Measurements from ENCODE around the gene WNT3. TPM values are rescaled to one million over a fixed set of nuclear protein-coding genes. Genes with fewer than 3 reads are reported as not detected.

The WNT3 gene
- total RNA-seq, 1 experiment from 2014 or later: not detected

DNA sequence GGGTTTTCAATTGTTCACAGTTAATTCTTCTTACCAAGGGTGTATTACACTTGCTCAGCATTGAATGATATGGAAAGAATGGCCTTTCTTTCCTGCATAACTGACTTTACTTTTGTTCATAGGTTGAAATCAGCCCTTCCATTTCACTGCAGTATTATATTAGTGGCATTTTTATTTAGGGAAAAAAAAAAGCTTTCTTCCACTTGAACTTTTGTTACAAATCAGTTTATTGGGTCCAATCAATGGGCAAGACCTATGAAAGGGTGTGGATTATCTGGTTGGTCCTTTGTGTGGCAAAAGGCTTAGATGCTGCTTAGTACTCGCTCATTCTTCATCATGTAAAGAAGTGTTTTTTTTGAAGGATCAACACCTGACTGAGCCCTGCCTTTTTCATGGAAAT is 74.1 kb downstream of the WNT3 start:
- no peak for DNase-seq (ENCODE audit: low spot score)
- in situ Hi-C loops (cut with HindIII; ENCODE audit: low sequenced_read_pairs): no loop called here

DNA sequence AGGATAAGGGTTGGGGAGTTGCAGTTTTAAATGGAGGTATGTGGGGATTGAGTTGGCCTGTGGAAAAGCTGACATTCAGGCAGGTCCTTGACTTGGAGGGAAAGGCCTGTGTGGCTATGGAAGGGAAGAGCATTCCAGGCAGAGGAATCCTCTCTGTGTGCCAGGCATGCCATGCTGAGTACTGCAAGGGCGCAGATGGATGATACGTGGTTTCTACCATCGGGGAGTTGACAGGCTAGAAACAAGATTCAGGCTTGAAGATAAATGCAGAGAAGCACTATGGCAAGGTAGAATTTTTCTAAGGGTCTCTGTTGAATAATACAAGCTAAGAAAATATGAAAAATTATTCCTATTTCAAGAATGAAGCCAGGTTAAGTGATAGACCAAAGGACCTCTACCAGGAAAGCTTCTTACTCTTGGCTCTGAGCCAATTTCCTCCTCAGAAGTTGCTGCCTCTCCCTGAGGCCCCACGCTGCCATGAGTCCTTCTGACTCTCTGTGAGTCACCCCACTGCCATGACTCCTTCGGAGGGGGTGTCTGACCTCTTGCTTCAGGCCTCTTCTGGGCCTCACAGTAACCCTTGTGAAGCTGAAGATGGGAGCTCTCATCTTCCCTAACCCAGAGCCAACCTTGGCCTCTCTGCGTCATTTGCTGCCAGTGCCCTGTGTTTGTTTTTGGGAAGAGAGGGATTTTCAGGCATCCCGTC is 75.8 kb downstream of the WNT3 start:
- in situ Hi-C loops (cut with HindIII; ENCODE audit: low sequenced_read_pairs): no loop called here
- peak; percentile 73 for DNase-seq (ENCODE audit: low spot score)

DNA sequence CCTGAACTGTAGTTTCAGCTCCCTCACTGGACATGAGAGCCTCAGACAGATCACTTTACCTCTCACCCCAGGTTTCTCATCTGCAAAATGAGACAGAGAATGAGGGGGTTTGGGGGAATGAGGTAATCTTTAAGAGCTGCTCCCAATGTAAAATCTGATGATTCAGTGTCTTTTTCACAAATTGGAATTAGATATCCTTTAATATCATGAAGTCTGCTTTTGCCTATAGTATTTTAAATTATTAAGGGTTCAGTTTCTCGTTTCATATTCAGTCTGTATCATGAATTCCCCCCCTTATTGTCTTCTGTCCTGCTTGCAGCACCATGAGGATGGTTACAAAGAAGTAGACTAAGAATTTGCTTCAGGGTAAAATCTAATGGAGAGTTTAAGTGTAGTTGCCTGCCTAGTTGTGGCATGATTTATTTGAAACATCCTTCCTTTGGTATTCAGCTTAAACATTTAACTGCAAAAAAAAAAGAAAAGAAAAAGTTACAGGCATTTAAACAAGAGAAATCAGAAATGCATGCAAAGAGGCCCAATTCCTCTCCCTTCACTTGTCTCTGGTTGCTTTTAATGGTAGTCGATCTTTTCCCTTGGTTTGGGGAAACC is 77.3 kb downstream of the WNT3 start:
- in situ Hi-C loops (cut with HindIII; ENCODE audit: low sequenced_read_pairs): no loop called here
- DNase-seq (ENCODE audit: low spot score): no peak

DNA sequence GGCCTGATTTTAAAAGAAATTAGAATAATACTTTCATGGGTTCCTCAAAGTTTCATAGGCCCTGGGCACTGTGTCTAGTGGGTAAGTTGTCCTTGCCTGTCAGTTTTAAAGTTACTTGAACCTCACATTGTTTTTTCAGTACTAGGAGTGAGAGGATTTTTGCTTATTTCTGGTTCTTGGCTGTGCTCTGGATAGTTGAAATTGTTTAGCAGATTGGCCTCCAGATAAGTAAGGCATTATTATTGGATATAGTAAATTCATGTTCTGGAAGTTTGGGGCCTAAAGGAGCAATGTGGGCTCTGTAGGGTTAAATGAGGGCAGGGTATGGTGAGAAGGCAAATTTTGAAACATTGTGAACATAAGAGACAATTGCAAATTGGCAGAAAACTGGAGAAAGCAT is 78.5 kb downstream of the WNT3 start:
- DNase-seq (ENCODE audit: low spot score): no peak
- in situ Hi-C loops (cut with HindIII; ENCODE audit: low sequenced_read_pairs): no loop called here

DNA sequence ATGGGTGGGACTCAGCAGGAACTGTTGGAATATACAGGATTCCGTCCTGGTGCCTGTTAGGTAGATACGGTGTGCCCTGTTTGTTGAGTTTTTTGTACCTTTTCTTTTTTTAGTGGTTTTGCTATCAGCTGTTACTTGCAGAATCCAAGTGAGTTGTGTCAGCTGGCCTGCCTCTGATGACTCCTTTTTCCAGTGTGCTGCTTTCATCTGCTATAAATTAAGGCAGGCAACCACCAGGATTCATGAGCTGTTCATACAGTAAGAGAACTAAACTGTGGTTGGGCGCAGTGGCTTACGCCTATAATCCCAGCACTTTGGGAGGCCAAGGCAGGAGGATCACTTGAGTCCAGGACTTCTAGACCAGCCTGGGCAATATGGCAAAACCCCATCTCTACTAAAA is 79.9 kb downstream of the WNT3 start:
- in situ Hi-C loops (cut with HindIII; ENCODE audit: low sequenced_read_pairs): no loop called here
- no peak for DNase-seq (ENCODE audit: low spot score)

DNA sequence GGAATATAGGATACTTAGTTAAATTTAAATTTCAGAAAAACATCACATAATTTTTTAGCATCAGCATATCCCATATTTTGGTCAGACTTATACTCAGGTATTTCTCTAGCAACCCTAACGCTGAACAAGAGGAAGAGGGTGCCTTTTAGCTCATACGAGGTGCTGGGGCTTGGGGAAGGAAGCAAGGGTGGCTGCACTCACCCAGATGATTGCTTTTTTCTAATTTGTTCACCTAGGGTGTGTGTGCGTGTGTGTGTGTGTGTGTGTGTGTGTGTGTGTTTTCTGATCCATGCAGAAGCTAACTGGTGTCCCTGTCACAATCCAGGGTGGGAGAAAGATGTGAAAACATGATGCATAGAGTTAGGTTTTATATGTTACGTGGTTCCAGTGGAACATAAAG is 81.2 kb downstream of the WNT3 start:
- in situ Hi-C loops (cut with HindIII; ENCODE audit: low sequenced_read_pairs): no loop called here

DNA sequence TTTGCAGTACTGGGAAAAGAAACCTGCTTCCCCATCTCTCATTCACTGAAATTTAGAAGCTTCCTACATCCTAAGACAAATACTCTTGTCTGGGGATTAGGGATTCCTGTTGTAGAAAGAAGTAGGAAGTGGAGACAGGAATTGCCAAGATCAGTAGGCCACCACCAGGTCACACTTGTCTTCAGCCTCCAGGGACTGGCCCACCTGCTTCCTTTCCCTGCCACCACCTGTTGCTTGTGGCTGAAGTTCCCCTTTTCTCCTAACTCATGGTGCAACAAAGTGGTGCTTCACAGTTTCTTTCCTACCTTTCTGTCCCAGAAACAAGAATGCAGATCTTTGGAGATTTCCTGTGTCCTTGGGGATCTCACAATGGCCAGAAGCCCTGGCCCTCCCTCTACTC is 82.4 kb downstream of the WNT3 start:
- no peak for DNase-seq (ENCODE audit: low spot score)
- in situ Hi-C loops (cut with HindIII; ENCODE audit: low sequenced_read_pairs): no loop called here

More for the DNA sequence above, 81.2 kb downstream of the WNT3 start:
- DNase-seq (ENCODE audit: low spot score): no peak

DNA sequence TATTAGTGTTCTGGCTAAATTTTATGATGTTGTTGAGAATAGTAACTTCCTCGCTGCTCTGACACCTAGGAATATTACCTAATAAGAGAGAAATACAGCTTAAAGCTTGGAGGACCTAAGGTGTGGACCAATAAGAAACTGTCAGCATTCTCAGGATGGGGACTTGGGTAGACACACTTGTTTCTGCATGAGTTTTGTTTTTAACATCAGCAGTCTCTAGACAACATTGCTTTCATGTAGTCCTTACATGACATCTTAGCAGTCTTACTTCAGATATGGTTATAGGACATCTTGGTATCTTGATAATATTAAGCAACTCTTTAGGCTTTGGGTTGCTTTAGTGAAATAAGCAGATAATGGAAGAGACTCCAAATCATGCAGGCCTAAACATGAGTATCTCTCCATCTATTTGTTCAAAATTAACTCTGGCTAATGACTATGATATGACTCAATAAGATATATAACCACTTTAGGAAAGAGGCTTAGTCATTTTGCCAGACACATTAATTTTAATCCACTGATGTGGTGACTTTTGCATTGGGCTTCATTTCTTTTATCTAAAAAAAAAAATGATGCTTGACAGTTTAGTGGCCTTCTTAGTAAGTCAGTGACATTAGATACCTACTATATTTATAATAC is 84.5 kb downstream of the WNT3 start:
- DNase-seq (ENCODE audit: low spot score): no peak
- in situ Hi-C loops (cut with HindIII; ENCODE audit: low sequenced_read_pairs): no loop called here

DNA sequence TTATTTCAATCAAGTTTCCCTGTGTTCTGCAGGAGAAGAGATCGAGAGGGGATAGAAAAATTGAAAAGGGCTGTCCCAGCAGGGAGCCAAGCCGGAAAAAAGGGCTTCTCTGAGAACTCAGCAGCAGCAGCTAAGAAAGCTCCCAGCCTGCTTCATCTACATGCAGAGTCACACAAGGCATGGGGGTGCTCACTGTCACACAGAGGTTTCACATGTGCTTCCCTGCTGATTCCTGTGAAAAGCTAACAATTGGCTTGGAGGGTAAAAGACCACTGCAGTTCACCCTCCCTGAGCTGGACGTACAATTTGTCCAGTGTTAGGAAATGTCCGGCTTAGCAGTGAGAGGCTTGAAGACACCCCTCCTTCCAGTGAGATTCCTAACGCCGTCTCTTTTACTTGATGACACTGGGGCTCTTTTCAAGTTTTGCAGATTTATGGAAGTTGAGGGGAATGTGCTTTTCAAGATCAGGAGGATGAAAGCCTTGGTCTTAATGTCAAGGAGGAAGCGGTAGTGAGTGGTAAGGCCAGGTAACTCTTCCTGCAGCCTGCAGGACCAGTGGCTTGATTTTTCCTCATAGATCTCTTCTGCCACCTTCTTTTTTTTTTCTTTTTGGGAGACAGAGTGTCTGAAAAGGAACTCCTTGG is 85.6 kb downstream of the WNT3 start:
- in situ Hi-C loops (cut with HindIII; ENCODE audit: low sequenced_read_pairs): no loop called here
- DNase-seq (ENCODE audit: low spot score): peak; percentile 17

DNA sequence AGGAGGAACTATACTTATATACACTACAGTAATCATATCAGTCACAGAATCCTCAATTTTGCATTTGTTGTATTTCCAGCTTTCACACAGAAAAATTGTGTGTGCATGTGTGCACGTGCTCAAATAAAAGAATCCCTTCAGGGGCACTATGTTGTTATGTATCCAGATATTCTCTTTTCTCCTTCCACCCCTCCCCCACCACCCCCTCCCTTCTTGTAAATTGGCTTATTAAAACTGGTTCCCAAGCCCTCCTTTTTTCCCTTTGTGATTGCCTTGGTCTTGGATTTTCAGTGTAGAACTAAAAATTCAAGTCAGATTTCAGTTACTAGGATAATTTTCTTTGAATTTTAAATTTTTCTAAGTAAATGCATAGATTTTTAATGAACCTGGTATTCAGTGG is 86.3 kb downstream of the WNT3 start:
- in situ Hi-C loops (cut with HindIII; ENCODE audit: low sequenced_read_pairs): no loop called here

DNA sequence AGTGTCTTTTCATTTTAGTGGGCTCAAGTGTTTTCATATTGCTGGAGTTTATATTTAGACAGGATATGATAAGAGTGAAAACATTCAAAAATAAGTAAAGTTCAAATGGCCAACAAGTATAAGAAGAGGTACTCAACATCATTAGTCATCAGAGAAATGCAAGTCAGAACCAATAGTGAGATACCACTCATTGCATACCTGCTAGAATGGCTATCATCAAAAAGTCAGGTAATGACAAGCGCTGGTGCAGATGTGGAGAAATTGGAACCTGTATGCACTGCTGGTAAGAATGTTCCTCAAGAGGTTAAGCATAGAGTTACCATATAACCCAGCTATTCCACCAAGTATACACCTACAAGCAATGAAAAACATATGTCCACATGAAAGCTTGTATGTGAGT is 87.8 kb downstream of the WNT3 start:
- no peak for DNase-seq (ENCODE audit: low spot score)
- in situ Hi-C loops (cut with HindIII; ENCODE audit: low sequenced_read_pairs): no loop called here

More for the DNA sequence above, 86.3 kb downstream of the WNT3 start:
- DNase-seq (ENCODE audit: low spot score): no peak

DNA sequence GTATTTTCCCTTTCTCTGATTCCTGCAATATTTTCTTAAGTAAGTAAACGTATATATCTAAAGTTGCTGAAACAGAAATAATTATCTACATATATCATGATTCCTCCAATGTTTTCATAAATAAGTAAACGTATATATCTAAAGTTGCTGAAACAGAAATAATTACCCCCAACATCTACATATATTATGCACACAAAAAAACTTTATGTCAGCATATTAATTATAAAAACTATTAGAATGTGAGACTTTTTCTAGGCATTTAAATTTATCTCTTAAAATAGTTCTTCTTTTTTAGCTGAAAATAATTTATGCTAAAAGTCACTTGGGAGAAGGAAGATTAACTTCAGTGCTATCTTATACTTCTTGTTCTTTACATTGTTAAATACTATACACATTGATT is 88.5 kb downstream of the WNT3 start:
- DNase-seq (ENCODE audit: low spot score): no peak
- in situ Hi-C loops (cut with HindIII; ENCODE audit: low sequenced_read_pairs): no loop called here

DNA sequence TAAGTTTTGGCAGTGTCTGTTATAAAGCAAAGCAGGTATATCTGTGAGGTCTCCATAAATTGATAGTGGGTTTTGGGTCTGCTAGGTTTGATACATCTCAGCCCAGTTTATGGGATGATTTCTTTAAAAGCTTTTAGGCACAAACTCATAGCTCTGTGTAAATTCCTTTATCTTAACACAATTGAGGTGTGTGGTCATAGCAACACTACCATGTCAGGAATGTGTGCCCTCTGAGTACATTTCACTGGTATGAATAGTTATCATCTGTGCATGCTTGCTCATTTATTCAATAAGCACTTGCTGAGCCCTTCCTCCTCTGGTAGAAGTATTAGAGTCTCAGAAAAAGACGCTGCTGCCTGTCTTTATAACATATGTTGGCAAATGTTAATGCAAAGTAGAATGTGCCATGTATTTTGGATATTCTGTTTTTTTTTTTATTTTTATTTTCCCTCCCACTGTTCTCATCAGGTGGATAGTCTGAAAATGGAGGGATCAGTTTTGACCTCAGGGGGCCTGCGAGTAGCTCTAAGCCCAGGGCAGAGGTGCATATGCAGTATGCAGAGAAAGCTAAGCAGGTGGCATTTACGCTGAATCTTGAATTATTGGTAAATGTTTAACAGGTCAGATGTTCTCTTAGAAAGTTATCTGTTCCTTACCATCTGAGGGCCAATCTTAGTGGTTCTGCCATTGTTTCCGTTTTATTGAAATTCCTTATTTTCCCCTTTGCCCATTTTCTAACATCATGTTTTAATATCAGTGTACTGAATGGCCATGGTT is 90.7 kb downstream of the WNT3 start:
- DNase-seq (ENCODE audit: low spot score): no peak
- in situ Hi-C loops (cut with HindIII; ENCODE audit: low sequenced_read_pairs): no loop called here

DNA sequence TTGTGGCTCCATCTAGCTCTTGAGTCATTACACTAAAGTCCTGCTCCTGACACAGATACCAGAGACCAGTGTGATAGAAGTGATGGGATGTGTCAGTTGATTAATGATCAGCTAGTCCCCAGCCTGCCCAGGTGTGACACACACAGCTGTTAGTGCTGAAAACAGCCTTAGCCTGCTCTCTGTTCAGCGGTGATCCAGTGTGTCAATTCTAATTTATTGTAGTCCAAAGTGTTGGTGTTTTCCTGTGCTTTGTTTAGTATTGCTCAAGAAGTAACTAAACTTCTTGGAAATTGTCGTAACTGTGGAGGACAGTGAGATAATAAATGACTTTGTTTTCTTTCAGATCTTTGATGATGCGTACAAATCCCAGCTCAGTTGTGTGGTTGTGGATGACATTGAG is 92.3 kb downstream of the WNT3 start:
- in situ Hi-C loops (cut with HindIII; ENCODE audit: low sequenced_read_pairs): no loop called here
- no peak for DNase-seq (ENCODE audit: low spot score)

DNA sequence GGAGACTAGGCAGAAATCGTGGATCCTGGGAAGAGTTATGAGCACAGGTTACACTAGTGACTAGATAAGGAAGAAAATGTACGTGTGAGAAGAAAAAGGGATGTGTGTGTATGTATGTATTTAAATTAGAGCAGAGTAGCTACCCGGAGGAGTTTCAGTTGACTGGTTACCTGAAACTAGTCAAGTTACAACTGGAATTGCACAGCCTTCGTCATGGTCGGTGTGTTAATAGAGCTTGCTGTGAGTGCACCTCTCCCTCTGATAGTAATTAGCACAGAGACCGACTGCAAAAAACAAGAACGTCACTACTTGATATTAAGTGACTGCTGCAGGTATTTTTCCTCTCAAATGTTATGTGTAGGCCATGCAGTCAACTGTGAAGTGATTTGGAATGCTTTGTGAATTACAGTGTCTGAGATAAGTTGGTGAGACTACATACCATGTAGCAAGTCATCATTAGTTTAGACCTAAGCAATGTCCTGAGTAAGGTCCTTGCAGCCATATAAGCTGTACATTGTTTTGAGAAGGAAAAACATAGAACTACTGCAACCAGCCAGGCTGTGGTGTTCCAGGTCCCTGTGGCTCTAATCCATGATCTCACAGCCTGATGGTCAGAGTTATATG is 95.7 kb downstream of the WNT3 start:
- no peak for DNase-seq (ENCODE audit: low spot score)
- in situ Hi-C loops (cut with HindIII; ENCODE audit: low sequenced_read_pairs): no loop called here

DNA sequence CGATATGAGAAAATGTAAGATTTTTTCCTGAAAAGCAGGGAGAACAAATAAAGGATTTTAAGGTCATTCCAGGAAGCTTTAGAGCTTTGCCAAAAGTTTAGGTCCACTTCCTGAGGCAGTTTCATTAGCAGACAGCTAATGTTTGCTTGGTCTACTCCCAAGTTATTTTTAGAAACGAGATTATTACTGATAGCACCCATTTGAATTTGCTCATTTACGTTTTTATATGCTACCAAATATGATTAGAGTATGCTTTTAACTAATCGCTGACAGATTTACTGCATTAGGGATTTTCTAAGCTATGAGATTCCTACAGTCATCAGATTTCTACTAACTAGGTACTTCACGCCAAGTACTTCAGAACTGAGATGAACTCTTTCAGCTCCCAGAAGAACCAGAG is 98.1 kb downstream of the WNT3 start:
- no peak for DNase-seq (ENCODE audit: low spot score)
- in situ Hi-C loops (cut with HindIII; ENCODE audit: low sequenced_read_pairs): no loop called here

DNA sequence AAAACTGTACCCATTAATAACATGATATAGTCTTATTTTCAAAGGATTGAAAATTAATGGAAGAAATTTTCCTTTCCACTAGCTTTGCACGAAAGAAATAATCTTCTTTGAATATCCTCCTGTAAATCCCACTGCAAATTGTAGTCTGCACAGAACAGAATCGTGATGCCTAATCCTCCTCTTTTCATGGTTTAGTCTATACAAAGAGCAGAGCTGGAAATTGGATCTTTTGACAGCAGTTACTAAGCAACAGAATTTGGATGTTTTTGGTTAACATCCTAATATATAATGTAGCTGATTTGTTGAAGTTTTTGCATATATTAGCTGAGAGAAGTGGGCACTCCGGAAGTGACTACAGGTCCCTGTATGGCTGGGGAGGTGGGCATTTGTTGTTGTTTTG is 98.6 kb downstream of the WNT3 start:
- no peak for DNase-seq (ENCODE audit: low spot score)
- in situ Hi-C loops (cut with HindIII; ENCODE audit: low sequenced_read_pairs): no loop called here

DNA sequence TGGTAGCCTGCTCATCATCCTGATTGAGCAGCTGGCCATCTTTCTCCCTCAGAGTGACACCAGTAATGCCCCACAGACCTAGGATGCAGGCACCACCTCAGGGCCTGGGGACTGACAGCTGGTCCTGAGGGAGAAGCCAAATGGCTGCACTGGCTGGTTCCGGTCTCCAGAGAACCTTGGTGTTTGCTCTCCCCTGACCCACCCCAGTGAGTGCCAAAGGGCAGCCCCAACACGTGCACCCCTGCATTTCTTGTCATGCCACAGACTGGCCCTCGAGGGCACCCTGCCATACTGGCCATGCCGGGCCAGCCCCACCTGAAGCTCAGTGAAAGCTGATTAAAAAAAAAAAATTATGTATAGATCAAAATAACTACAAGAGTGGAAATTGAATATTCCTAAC is 100.5 kb downstream of the WNT3 start:
- in situ Hi-C loops (cut with HindIII; ENCODE audit: low sequenced_read_pairs): no loop called here
- no peak for DNase-seq (ENCODE audit: low spot score)
